Measurements from ENCODE around the gene MCC.
A peak's percentile ranks its signal among the peaks of the same experiment; 100 is the strongest.

Gene MCC

DNA sequence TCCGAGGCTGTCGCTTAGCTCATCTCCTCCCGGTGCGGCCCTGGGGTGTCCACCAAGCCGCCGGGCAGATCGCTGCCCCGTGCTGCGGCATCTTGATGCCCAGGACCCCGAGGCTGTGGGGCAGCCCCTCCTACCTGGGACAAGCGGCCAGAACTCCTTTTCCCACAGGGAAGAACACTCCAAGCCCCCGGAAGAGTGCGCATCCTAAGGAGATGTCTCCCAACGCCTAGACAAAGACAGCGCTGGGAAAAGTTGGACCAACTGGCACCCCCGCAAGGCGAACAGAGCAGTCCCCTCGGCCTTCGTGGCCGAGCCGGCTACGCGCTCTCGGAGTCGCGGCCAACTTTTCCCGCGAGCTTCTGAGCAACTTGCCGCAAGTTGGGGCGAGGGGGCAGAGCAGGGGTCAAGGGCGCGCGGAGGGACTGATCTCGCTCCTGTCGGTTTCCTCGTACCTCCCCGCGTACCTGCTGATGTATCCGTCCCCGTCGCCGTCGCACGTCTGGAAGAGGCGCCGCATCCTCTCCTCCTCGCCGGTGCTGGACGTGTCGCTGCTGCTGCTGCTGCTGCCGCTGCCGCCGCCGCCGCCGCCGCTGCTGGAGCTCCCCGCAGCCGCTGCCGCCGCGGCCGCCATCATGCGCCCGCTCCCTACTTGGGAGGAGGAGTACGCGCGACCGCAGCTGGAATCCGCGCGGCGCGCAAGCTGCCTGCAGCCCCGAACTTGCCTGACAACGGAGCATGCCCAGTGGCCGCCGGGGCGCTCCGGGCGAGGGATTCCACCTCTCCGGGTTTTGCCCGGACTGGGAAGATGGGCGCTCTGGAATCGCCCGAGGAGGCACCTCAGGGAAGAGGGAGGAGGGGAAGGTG is at the start of gene MCC:
Gene MCC (minus strand): TSS at position 673 of the 864 bp plus-strand sequence.
- peak; percentile 25 for DNase-seq

DNA sequence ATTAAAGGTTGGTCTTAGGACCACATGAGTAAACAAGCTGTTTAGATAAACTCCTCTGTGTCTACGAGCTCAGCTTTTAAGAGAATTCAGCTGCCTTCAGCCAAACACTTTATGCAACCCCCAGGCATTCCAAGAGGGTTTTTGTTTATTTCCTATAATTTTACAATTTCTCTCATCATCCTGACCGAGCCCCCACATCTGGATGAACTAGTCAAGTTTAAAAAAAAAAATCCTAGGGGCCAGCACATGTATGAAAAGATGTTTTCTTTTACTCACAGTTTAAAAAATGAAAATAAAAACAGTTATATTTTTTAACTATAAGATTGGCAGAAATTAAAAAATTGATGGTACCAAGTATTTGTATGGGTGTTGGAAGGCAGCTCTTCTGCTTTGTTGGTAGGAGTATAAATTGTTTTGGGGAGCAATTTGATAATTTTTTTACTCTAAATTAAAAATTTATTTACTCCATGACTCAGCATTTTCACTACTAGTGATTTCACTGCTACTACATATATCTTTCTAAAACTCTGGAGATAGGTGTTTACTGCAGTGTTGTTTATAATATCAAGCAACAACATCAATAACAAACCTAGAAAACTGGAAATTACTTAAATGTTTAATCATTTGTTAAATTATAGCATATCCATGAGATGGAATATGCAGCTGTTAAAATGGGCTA is 43.4 kb upstream of the MCC start:
- DNase-seq = no peak

DNA sequence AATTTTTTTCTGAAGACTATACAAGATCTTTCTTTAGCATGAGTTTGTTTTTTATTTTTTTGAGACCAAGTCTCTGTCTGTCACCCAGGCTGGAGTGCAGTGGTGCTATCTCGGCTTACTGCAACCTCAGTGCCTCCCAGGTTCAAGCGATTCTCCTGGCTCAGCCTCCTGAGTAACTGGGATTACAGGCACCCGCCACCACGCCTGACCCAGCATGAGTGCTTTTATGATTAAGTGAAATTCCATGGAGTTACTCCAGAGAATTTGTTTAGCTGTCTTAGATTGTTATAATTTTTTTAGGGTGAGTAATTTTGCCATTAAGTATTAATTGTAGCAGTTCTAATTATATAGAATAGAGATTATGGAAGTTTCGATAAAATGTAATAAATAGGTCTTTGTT is 39.5 kb upstream of the MCC start:
- no peak for DNase-seq

DNA sequence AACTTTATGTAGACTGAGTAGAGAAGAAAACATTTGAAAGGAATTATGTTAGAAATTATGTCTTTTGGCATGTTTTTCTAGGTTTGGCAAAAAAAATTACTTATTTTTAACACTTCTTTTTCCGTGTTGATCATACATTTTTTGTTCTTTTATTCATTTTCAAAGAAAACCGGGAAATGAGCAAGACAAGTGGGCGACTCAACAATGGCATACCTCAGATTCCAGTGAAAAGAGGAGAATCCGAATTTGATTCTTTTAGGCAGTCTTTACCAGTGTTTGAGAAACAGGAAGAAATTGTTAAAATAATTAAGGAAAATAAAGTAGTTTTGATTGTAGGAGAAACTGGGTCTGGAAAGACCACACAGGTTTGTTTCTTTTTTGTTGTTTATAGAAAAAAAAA is 38.2 kb upstream of the MCC start:
- DNase-seq = no peak

DNA sequence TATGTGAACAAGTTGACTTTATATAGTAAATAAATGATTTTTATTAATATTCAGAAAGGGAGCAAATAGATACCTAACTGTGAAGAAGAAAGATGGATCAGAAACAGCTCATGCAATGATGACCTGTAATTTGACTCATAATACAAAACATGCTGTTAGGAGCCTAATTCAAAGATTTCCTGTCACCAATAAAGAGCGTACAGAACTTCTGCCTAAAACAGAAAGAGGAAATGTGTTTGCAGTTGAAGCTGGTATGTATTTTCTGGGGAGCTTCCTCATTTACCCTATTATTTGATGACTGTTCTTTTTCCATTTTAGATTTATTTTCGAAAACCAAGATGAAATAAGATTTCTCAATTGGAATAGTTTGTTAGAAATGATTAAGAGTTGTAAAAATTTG is 36.7 kb upstream of the MCC start:
- DNase-seq = no peak

DNA sequence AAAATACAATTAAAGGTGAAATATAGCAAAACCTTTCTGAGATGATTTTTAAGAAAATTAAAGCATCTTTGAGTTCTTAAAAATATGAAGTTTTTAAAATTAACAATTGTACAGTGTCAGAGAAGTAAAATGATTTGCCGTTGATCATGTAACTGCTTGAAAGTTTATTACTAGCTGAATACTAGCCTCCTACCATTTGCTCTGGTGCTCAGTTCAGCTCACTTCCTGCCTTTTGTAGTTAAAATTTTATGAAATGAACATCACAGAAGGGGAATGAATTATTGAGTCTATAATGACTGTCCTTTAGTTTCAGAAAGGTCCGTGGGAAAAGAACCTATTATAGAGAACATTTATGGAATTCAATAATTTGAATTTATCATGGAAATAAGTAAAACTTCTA is 34.9 kb upstream of the MCC start:
- no peak for DNase-seq

DNA sequence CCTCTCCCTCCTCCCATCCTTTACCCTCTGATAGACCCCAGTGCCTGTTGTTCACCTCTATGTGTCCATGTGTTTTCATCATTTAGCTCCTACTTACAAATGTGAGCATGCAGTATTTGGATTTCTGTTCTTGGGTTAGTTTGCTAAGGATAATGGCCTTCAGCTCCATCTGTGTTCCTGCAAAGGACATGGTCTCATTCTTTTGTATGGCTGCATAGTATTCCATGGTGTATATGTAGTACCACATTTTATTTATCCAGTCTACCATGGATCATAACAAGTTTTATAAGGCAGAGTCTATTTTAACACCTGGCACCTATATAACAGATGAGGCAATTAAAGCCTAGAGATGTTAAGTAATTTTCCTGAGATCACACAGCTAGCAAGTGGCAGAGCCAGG is 32.6 kb upstream of the MCC start:
- DNase-seq = no peak

DNA sequence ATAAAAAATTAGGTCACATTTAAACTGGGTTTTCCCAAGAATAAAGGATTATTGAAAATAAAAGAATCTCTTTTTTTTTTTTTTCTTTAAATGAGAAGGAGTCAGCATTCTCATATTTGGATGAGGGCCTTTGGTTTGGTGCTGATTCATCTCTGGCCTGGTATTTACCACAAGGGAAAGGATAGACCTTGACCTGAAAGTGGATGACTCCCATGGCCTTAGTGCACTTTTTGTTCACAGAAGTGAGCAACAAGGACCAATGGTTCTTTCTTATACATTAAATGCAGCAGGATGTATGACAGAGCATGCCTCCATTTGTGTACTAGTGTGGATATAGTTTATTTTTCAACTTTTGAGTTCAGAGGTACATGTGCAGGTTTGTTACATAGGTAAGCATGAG is 32.2 kb upstream of the MCC start:
- DNase-seq = no peak

DNA sequence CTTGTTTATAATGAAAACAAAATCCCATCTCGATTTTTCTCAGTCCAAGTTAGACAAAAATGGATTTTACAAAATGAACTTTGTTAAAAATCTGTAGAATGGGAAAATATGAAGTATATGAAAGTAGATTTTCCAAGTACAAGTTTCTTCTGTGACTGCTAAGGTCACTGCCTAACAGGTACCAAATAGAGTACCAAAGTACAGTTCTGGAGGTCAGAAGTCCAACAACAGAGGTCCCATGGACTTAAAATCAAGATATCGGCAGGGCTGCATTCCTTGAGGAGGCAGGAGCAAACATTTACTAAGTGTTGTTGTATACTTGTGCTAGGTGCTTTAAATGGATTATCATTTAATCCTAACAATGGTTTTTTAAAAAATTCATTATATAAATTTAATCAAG is 31.2 kb upstream of the MCC start:
- DNase-seq = no peak

DNA sequence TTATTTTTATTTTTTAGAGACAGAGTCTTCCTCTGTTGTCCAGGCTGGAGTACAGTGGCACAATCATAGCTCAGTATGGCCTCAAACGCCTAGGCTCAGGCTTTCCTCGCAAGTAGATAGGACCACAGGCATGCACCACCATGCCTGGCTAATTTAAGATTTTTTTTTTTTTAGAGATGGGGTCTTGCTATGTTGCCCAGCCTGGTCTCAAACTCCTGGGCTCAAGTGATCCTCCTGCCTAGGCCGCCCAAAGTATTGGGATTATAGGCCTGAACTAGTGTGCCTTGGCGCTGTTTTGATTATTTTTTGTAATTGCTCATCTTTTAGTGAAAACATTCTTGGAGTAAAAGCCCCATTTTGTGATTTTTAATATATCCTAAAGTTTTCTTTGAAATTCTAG is 30.6 kb upstream of the MCC start:
- no peak for DNase-seq

DNA sequence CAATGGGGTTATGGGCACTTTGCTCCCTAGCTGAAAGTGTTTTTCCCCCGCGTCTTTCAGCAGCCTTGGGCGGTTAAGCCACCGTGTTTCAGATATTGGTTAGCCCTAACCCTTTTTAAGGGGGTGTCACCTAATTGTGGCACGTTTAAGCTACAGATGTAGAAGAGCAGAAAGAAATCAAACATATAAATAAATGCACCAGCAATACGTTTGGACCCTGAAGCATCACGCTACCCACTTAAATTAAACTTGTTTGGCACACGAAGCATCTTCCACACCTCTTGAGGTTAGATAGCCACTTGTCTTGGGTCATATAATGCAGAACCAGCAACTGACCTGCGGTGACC is 26.0 kb upstream of the MCC start:
- DNase-seq = no peak

DNA sequence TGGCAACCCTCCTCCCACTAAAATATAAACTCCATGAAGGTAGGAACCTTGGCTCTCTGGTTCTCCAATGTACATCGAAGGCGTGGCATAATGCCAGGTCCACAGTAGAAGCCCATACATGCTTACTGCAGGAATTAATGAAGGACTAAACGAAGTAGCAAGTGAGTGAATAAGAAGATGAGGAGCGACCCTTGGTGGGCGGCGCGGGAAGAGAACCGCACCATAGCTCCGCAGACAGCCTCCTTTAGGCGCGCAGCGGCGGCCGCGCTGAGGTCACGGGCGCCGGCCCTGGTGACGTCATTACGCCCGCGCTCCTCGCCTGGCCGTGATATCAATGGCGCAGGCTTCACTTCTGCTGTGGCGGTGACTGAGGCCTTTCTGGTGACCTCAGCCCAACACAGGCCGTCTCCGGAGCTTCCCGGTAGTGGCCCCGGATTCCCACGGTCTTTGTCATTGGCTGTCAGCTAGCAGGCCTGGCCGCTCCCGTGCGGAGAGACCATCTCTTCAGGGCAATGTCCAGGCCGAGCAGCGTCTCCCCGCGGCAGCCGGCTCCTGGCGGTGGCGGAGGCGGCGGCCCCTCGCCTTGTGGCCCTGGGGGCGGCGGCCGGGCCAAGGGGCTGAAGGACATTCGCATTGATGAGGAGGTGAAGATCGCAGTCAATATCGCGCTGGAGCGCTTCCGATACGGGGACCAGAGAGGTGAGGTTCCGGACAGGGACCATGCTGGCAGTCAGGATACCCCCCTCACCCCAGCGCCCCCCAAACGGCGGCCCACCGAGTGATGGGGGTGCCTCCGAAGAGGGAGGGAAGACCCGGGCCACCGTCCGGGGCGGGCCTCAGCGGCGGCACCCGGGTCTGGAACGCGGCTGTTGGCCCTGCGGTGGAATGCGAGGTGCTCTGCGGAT is 25.4 kb upstream of the MCC start, which contains the start of gene YTHDC2:
Gene YTHDC2 (plus strand): TSS at position 311 of the 905 bp plus-strand sequence. CDS start 202 bp downstream, at position 513.
- peak; percentile 59 for DNase-seq

DNA sequence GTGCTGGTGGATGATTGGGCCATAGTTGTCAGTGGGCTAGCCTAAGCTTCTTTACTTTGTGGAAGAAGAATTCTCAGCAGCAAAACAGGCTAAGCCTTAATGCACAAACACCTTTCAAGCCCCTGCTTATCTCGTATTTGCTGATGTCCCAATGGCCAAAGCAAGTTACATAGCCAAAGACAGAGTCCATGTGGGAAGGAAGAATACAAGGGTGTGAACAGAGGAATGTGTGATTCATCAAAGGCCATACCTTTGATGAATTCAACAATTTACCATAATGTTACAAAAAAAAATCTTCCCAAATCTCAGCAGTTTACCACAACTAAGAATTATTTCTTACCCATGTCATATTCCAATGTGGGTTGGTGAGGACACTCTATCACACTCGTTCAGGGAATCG is 24.1 kb upstream of the MCC start:
- DNase-seq = no peak

DNA sequence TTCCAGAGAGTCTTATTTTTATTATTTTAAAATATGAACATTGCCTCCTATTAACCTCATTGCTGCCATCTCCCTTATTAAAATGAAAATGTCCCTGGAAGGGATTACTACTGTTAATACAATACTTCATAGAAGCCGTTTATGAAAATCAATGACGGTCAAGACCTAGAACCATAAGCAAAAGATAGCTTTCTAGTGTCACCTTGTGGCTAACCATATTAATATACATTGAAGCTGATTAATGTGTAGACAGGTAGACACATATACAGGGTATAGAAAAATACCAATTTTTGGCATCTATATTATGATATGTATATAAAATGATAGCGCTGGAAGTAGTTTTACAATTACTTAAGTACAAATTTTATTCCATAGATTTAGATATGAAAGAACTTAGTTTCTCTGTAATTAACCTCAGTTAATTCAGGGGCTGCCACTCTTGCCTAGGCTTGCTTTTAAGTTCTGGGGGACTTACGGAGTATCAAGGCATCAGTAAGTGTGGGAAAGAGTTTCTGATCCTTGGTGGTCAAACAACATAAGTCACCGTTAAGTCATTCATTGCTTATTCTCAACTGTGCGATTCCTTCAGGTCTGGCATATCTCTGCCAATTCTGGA is 22.7 kb upstream of the MCC start:
- DNase-seq = peak; percentile 22

DNA sequence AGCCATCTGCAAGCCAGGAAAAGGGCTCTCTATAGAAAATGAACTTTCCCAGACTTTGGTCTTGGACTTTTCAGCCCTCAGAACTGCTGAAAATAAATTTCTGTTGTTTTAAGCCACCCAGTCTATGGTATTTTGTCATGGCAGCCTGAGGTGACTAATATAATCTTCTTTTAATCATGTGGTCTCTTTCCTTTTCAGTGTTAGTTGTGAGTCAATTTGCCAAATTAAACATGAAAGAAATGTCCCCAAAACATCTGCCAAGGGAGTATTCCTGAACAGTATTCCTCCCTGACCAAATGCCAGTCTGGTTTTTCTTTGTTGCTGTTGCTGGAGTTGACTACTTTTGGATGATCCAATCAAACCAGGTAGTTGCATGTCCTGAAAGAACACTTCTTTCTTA is 20.5 kb upstream of the MCC start:
- no peak for DNase-seq

DNA sequence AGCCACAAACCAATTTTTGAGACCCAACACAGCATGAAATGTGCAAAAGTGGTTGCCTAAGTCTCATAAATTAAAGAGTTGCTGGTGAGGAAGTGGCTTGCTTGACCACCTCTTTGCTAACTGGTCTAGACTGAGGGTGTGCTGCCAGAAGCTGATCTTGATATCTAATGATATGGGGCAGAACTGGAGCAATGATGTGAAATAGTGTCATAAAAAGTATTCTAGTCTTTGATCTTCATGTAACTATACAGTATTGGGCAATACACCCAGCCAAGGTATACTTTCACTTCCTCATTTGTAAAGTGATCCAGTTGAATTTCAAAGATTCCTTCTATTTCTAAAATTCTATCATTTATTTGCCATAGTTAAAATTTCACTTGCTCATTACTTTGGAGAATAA is 19.3 kb upstream of the MCC start:
- DNase-seq = no peak

DNA sequence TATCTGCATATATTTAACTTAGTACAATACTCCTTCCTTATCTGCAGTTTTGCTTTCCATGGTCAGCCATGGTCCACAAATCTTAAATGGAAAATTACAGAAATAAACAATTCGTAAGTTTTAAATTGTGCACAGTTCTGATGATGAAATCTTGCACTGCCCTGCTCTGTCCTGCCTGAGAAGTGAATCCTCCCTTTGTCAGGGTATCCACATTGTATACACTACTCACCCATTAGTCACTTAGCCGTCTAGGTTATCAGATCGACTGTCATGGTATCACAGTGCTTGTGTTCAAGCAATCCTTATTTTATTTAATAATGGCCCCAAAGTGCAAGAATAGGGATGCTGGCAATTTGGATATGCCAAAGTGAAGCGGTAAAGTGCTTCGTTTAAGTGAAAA is 16.9 kb upstream of the MCC start:
- no peak for DNase-seq

DNA sequence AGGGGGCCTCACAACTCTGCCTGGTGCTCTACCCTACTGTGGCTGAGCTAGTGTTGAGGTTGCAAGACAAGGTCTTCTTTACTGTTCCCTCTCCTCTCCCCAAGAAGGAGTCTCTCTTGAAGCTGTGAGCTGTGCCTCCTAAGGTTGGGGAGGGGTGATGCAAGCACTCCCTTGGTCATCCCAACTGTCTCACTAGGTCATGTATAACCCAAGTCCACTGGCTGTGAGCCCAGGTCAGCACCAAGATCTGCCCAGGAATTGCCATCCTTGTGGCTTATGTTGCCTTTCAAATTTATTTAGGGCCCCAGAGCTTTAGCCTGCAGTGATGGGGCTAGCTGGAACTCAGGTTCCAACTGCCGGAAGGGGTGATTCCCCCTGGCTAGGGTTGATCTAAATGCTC is 14.9 kb upstream of the MCC start:
- no peak for DNase-seq

DNA sequence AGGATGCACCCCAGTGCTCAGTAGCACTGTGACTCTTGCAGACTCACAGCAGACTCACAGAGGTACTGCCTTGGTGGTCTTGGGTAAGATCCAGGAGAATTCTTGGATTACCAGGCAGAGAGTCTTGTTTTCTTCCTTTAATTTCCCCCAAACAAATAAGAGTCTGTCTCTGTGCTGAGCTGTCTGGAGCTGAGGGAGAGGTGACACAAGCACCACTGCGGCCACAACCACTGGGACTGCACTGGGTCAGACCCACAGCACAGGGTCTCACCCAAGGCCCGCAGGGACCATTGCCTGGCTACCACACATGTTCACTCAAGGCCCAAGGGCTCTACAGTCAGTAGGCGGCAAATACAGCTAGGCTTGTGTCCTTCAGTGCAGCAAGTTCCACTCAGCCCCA is 13.8 kb upstream of the MCC start:
- no peak for DNase-seq

DNA sequence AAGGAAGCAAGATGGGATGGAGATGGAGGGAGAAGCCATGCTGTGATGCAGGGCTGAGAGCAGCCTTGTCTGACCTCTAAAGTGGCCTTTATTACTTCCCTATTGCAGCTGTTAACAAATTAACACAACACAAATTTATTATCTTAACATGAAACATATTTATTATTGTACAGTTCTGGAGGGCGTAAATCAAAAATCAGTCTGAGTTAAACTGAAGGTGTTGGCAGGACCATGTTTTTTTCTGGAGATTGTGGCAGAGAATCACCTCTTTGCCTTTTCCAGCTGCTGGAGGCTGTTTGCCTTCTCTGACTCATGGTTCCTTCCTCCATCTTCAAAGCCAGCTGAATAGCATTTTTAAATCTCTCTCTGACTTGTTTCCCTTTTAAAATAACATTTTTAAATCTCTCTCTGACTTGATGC is 7.2 kb upstream of the MCC start:
- DNase-seq = no peak

DNA sequence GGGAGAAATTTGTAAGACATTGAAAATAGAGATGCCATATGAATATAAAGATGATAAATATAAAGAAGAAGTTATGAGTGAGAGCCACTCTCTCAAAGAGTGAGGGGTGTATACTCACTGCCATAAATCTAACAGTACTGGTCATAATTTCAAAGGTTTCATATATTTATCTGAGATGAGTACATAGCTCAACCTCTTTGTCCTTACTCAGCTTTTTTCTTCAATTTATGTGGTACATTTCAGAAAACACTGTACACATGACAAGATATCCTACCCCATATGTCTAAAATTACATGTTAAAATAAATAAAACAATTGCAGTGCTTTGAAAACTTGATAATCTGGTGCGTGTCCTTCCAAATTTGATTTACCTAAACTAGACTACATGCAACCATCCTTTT is 5.2 kb upstream of the MCC start:
- no peak for DNase-seq

DNA sequence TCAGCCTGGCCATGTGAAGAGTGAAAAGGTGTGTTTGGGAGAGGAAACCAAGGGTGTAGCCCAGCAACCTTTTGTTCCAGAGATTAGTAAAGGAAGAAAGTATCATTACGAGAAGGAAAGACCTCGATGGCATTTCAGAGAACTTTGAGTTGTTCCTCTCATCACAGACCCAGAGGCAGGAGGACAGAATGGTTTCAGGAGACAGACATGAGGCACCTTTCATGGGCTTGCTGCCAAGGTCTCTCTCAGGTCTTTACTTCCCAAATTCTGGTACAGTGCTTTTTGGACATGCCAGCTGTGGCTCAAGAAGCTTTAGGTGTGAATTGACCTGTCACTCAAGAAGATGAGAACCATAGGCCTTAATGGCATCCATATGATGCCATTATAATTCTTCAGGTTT is 2.8 kb upstream of the MCC start:
- DNase-seq = no peak

DNA sequence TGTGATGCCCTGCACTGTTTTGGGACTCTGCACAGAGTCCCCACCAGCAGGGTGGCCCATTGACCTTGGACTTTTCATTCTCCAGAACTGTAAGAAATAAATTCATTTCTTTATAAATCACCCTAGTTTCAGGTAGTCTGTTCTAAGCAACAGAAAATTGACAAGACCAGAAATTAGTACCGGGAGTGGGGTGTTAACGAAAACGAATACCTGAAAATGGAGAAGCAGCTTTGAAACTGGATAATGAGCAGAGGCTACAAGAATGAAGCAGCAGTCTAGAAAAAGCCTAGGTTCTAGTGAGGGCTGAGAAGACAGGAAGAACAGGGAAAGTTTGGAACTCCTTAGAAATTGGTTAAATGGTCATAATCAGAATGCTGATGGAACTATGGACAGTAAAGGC is 2.1 kb upstream of the MCC start:
- no peak for DNase-seq
